Neuron (in vitro differentiated cells): ENCODE measurements around the gene ME3.

ENCODE experiments used
- H2AFZ ChIP-seq: one replicate; pipeline ENCODE4 v1.6.1; 2013; ENCODE audit warnings: low read depth, mild to moderate bottlenecking, inconsistent platforms, low read length, moderate library complexity
- H3K27me3 ChIP-seq: one replicate; pipeline ENCODE4 v1.6.1; 2013; ENCODE audit warnings: low read length; ENCODE audit not compliant: insufficient read depth
- H3K36me3 ChIP-seq: one replicate; pipeline ENCODE4 v1.6.1; 2013; ENCODE audit warnings: low read length; ENCODE audit not compliant: insufficient read depth
- H3K4me1 ChIP-seq: one replicate; pipeline ENCODE4 v1.6.1; 2013; ENCODE audit warnings: low read length; ENCODE audit not compliant: insufficient read depth
- H3K4me3 ChIP-seq: 2 replicates; pipeline ENCODE4 v1.5.1; 2013; ENCODE audit warnings: mild to moderate bottlenecking, low read length, moderate library complexity
- H3K9me3 ChIP-seq: one replicate; pipeline ENCODE4 v1.6.1; 2013; ENCODE audit warnings: low read length

The ME3 gene

DNA sequence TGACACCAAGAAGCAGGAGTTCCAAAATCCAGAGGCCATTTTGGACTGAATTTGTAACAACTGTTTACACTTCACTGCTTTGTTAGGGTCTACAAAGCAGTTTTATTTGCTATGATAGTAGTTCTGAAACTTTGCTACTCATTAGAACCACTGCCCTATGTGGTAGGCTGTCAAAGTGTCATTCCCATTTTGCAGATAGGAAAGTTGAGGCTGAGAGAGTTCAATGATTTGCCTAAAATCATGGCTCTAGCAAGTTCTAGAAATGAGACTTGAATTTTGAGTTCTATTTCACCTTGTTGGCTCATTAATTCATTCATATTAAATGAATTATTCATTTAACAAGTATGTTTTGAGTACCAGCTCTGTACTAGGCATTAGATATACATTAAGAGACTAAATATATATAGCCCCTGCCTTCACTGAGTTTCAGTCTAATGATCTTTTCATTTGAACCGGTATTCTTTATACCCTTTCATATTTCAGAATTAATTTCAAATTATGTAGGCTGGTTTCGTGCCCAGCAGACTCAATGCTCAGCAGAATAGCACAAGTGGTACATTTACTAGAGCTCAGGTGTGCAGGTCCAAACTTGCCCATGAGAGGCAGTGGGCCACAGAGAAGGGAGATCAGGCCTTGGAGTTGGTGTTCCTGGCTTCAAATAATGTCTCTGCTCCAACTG lies 93.5 kb downstream of the ME3 start:
- Histone ChIP-seq H3K4me1 (peaks cover 6% of the 10 kb centered on the region), H3K27me3 (no peaks in the 10 kb centered on the region), H3K4me3 (no peak overlapping the region), H2AFZ (no peak overlapping the region), H3K9me3 (peaks cover 2% of the 10 kb centered on the region), H3K36me3 (no peaks in the 10 kb centered on the region)

DNA sequence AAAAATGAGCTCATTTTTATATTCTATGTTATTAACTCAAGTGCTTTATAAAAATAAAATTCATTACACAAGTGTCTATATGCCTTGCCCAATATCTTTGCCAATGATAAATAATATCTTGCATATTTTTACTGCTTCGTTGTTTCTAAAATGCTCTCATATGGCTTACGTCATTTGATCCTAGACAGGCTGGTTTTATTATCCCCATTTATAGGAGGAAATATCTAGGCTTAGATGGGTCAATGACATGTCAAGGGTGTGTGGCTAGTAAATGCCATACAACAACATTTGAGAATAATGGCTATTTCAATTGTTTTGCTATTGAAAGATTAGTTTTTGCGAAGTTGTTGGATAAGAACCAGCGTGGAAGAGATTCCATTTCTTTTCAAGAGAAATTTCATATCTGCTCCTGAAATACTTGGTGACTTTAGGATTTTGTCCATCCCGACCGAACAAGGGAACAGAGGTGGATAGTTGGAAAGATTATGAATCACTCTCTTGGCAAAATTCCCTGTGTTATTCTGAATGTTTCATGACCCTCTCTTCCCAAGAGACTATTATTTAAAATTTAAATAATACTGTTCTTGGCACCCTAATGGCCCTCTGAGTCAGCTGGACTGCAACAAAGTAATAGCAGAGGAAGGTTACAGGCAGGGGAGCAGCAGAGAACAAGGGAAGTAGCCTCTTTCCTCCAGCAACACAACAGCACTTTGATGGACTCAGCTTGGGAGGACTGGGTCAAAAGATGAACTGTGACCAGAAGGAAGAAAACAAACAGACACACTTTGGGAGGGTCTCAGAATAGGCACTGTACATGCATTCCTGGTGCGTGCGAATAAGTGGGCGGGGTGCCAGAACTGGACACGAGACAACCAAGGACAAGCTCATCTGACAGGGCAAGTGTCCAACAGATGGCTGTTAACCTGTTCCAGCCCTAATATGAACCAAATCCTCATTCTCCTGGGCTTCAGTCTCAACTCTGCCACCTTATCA lies 94.5 kb downstream of the ME3 start:
- Histone ChIP-seq H3K27me3 (no peaks in the 10 kb centered on the region), H3K36me3 (no peaks in the 10 kb centered on the region), H3K9me3 (peaks cover 2% of the 10 kb centered on the region), H3K4me1 (peaks cover 4% of the 10 kb centered on the region), H2AFZ (no peak overlapping the region), H3K4me3 (no peak overlapping the region)

DNA sequence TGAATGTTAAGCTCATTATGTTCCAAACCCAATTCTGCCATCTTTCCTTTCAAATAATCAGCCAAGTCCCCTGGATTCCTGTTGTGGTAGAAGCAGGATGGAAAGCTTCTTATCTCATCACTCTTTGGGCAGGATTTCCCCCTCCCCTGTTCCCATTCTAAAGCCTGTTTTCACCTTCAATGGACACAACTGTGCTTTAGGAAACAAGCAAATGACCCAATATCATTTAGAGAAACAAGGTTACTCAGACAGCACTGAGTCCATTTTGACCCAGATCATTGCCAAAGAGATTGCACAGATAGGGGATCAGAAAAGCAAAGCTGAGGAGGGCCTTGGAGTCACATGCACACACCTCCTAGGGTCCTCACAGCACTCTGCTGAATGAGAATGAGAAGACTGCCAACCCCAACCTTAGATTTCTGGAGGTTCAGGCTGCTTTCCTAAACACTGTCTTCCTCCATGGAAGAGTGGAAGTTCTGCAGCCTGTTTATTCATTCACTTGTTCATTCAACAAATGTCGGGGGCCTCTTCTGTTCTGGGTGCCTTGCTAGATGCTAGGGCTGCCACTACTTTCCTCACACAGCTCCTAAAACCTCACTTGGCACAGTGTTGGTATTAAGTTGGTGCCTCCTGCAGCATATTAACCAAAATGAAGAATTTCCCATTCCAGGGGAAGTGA lies 95.3 kb downstream of the ME3 start:
- Histone ChIP-seq H3K9me3 (peaks cover 2% of the 10 kb centered on the region), H3K36me3 (no peaks in the 10 kb centered on the region), H2AFZ (no peak overlapping the region), H3K4me1 (no peaks in the 10 kb centered on the region), H3K4me3 (no peak overlapping the region), H3K27me3 (no peaks in the 10 kb centered on the region)

DNA sequence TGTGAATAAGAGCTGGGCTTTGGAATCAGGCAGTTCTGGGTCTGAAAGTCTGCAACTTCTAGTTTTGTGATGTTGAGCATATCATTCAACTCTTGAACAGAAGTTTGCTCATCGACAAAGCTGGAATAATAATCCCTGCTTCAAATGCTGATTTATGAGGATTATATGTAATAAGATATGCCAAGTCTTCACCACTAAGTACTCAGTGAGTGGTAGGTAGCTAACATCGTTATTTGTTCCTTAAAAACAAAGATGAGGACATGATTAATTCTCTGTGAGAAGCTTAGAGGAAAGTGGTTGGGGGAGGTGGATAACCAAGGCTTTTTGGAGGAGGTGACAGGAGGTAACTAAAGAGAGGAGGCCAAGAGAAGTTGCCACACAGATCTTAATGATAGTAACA lies 96.5 kb downstream of the ME3 start:
- H3K36me3 ChIP-seq: no peaks in the 10 kb centered on the region
- H3K4me1 ChIP-seq: no peaks in the 10 kb centered on the region
- H3K4me3 ChIP-seq: no peak overlapping the region

DNA sequence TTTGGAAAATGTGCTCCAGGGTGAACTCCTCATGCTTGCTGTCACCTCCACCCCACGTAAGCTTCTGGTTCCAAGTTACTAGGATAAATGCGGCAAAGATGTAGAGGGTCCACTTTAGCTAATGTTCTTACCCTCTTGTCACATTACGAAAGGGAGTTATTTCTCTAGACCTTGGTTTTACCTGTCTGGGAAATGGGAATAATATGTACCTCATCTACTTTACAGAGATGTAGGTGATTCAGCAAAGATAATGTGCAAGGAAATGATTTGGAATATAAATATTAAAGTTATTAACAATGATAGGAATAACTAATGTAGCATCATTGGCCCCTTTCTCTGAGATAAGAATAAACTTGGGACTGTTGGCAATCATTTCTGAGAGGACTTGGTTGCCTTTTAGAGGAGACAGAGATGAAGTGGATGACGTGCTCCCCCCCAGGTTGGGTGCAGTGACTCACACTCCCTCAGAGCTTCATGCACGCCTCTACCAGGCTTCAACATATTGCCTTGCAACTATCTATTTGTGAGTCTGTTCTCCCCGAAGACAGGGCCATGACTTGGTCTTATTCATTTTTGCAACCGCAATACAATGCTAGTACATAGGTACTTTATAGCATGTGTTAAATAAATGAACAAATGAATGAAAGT lies 97.1 kb downstream of the ME3 start:
- peaks cover 2% of the 10 kb centered on the region for H3K9me3 ChIP-seq
- H3K4me3 ChIP-seq: no peak overlapping the region
- H3K36me3 ChIP-seq: no peaks in the 10 kb centered on the region
- no peak overlapping the region for H2AFZ ChIP-seq
- H3K4me1 ChIP-seq: no peaks in the 10 kb centered on the region
- no peaks in the 10 kb centered on the region for H3K27me3 ChIP-seq

More for the DNA sequence above, 96.5 kb downstream of the ME3 start:
- H3K9me3 ChIP-seq: peaks cover 2% of the 10 kb centered on the region
- no peaks in the 10 kb centered on the region for H3K27me3 ChIP-seq
- H2AFZ ChIP-seq: no peak overlapping the region

DNA sequence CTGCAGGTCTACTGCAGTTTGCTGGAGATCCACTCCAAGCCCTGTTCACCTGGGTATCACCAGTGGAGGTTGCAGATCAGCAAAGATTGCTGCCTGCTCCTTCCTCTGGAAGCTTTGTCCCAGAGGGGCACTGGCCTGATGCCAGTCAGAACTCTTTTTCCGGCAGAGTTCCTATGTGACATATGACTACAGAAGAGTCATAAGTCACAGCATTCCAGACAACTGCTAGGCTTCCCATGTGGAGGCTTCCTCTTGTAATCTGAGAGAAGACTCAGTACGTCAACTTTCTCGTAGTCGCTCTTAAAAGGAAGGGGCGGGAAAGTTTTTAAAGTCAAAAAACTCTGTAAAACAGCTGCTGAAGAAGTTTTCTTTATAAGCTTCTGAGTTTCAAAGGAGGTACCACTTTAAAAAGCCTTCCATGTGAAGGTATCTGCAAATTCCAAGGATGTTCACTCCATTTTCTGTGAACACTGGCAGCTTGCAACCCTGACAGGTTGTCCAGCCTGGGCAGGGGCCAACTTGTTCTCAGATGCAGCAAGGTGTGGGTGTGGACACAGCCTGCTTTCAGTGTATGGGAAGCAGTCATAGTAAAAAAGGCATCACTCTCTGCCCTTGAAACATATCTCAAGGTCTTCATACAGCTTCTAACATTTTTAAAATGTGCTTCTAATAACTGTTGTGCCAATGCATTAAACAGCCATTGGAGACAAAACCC lies 97.8 kb downstream of the ME3 start:
- Histone ChIP-seq H3K36me3 (no peaks in the 10 kb centered on the region), H3K27me3 (no peaks in the 10 kb centered on the region), H3K4me1 (no peaks in the 10 kb centered on the region), H3K9me3 (peaks cover 2% of the 10 kb centered on the region), H3K4me3 (no peak overlapping the region), H2AFZ (no peak overlapping the region)

DNA sequence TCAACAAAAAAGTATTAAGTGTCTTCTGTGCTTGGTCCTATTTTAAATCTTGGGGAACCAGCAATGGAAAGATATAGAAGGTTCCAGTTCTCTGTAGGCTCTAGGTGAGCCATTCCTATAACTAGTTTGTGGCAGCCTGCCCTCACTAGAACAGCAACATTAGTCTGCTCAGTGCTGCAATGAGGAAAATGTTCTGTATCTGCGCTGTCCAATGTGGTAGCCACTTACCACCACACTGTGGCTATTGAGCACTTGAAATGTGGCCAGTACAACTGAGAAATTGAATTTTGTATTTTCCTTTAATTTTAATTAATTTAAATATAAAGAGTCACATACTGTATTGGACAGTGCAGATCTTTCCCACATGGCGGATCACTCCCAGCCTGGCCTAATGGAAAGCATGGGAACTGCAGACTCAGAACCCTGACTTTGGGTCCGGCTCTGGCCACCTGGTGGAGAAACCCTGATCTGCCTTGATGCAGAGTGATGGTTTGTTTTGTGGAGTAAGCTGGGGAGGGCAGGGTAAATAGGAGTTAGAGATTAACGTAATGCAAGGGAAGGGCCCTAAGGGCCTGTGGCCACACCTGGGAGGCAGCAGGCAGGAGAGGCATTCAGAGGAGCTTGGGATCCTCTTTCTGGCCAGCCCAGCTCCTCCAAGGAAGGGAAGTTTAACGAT lies 101.0 kb downstream of the ME3 start:
- H3K9me3 ChIP-seq: peaks cover 2% of the 10 kb centered on the region

DNA sequence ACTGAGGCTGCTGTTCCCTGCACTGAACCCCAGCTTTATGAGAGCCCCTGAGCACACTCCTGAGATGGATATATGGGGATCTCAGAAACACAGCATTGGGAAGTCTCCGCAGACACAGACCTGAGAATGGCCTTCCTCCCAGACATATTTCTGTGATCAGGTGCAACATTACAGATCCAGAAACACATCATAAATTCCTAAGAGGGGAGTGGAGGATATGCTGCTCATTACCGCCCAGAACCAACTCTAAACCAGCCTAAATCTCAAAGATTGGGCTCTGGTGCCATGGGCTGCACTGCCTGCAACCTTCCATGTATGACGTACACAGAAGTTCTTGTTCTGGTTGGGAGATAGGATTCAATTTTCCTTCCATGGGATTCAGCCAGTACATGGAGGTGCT lies 102.0 kb downstream of the ME3 start:
- no peak overlapping the region for H2AFZ ChIP-seq
- H3K27me3 ChIP-seq: no peaks in the 10 kb centered on the region
- peaks cover 9% of the 10 kb centered on the region for H3K4me1 ChIP-seq
- no peaks in the 10 kb centered on the region for H3K36me3 ChIP-seq
- no peak overlapping the region for H3K4me3 ChIP-seq
- no peaks in the 10 kb centered on the region for H3K9me3 ChIP-seq

More for the DNA sequence above, 101.0 kb downstream of the ME3 start:
- no peak overlapping the region for H3K4me3 ChIP-seq
- H2AFZ ChIP-seq: no peak overlapping the region
- H3K27me3 ChIP-seq: no peaks in the 10 kb centered on the region
- no peaks in the 10 kb centered on the region for H3K36me3 ChIP-seq
- H3K4me1 ChIP-seq: no peaks in the 10 kb centered on the region

DNA sequence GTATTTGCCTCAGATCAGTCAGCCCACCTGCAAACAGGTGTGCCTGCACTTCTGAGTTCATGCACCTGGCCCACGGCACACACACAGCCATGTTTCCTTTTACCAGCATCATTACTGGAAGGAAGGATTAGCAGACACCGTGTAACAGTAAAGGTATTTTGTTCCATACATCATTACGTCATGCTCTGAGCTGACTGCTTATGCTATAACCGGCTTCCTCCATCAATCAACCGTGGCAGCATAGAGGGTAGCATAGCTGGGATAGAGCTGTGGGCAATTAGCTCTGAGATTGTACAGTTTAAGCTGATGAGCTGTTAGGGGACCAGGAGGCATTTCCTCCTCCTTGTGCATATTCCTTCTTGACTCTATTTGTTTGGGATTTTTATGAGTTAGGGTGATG lies 102.4 kb downstream of the ME3 start:
- no peak overlapping the region for H3K4me3 ChIP-seq
- no peak overlapping the region for H2AFZ ChIP-seq
- peaks cover 12% of the 10 kb centered on the region for H3K4me1 ChIP-seq
- no peaks in the 10 kb centered on the region for H3K9me3 ChIP-seq
- no peaks in the 10 kb centered on the region for H3K27me3 ChIP-seq
- H3K36me3 ChIP-seq: no peaks in the 10 kb centered on the region

DNA sequence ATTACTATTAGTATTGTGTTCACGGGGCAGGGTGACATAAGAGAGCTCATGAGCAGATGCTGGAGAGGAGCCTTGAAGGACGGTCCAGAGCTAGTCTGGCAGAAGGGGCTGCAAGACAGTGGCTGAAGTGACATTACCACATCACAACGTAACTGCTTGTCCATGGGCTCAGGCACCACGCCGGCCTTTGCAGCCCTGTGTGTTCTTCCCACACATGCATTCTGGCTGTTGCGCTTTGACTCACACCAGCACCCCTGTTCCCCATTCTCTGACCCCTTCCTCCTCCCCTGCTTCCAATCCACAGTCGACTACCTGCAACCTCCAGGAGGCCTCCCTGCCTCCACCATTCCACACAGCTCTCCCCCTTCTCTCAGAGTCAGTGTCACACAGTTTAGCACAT lies 103.3 kb downstream of the ME3 start:
- no peak overlapping the region for H2AFZ ChIP-seq
- H3K4me1 ChIP-seq: peaks cover 12% of the 10 kb centered on the region
- no peaks in the 10 kb centered on the region for H3K36me3 ChIP-seq
- H3K4me3 ChIP-seq: no peak overlapping the region
- no peaks in the 10 kb centered on the region for H3K9me3 ChIP-seq
- H3K27me3 ChIP-seq: no peaks in the 10 kb centered on the region

DNA sequence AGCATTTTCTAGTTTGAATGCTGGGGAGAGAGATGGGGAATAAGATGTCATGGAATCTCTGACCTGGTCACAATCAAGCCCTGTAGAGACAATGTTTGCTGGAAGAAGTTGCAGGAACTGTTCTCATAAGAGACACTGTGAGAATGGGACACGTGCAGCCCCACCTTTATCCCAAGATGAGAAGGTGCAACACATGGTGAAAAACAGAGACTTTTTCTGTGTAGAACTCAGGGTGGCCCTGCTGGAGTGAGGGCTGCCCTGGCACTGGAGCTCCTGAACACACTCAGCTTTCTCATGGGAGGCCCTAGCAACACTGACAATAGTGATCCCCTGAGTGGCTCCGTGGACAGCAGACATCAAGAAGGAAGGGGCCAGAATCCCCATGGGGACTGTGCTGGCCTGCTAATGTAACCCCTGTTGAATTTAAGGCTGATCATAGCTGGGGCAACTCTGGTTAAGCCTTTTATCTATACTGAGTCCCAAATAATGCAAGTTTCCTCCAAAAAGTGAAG lies 106.6 kb downstream of the ME3 start:
- H3K9me3 ChIP-seq: no peaks in the 10 kb centered on the region
- peaks cover 12% of the 10 kb centered on the region for H3K4me1 ChIP-seq
- H3K36me3 ChIP-seq: no peaks in the 10 kb centered on the region
- no peak overlapping the region for H2AFZ ChIP-seq
- H3K4me3 ChIP-seq: no peak overlapping the region
- no peaks in the 10 kb centered on the region for H3K27me3 ChIP-seq

DNA sequence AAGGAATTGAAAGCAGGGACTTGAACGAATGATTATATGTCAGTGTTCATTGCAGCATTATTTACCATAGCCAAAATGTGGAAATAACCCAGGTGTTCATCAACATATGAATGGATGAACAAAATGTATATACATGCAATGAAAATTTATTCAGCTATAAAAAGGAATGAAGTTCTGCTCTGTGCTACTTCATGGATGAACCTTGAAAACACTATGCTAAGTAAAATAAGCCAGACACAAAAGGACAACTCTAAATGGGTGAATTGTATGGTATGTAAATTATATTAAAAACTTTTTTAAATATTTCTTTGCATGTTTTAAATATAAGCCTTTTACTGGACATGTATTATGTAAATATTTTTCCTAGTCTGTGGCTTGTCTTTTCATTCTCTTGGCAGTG lies 107.0 kb downstream of the ME3 start:
- H2AFZ ChIP-seq: no peak overlapping the region
- peaks cover 2% of the 10 kb centered on the region for H3K9me3 ChIP-seq
- no peaks in the 10 kb centered on the region for H3K36me3 ChIP-seq
- H3K4me3 ChIP-seq: no peak overlapping the region
- no peaks in the 10 kb centered on the region for H3K27me3 ChIP-seq
- peaks cover 12% of the 10 kb centered on the region for H3K4me1 ChIP-seq
